Mammary epithelial cell (primary cell): Measurements from ENCODE around the gene SKI.

Source experiments
- EZH2 ChIP-seq: IDR thresholded peaks from 2 replicates; pipeline ENCODE4 v1.6.1; 2012; ENCODE audit warnings: low read length, inconsistent platforms, borderline replicate concordance
- TF ChIP-seq, protein P1 (sequence below), 2 donors: IDR thresholded peaks in 1 of 2; conservative IDR thresholded peaks in 1 of 2; 2 replicates each; pipeline ENCODE4 v1.5.1; 2011 to 2012; ENCODE audit warnings: inconsistent platforms in 2 of 2, low read length in 2 of 2, mild to moderate bottlenecking in 2 of 2, control low read depth in 1 of 2, low read depth in 1 of 2; ENCODE audit not compliant: insufficient read depth in 1 of 2; ENCODE audit errors: extremely low read depth in 1 of 2

DNA sequence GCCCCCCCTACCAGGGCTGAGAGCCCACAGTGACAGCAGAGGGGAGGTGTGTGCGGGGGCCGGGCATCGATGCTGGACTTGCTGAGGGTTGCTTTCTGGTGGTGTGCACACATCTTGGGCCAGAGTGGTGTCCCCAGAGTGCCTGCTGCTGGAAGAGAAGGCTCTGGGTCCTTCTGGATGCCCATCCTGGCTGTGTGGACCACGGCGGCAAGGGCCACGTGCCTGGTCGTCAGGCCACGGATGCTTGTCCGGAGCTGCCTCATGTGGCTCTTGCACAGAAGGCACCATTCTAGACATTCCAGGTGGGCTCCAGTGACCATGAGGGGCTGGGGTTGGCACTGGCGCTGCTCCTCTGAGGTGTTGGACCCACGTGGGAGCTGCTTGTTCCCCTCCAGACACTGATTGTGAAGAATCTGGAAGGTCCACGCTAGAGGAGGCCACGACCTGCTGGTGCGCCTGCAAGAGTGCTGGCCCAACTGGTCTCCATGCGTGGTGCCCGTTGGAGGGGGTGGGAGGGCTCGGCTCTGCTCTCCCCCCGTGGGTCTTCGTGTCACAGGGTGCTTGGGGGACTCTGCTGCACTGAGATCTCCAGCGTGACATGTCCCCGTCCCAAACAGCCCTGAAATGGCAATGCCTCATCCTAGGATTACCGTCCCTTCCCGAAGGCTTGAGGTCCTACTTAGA, 25.8 kb downstream of the SKI start:
- TF ChIP-seq, protein P1, sequence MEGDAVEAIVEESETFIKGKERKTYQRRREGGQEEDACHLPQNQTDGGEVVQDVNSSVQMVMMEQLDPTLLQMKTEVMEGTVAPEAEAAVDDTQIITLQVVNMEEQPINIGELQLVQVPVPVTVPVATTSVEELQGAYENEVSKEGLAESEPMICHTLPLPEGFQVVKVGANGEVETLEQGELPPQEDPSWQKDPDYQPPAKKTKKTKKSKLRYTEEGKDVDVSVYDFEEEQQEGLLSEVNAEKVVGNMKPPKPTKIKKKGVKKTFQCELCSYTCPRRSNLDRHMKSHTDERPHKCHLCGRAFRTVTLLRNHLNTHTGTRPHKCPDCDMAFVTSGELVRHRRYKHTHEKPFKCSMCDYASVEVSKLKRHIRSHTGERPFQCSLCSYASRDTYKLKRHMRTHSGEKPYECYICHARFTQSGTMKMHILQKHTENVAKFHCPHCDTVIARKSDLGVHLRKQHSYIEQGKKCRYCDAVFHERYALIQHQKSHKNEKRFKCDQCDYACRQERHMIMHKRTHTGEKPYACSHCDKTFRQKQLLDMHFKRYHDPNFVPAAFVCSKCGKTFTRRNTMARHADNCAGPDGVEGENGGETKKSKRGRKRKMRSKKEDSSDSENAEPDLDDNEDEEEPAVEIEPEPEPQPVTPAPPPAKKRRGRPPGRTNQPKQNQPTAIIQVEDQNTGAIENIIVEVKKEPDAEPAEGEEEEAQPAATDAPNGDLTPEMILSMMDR (conservative IDR thresholded peaks at IDR 0.05 in 1 of 2, IDR thresholded peaks at IDR 0.05 in 1 of 2; ENCODE audit: extremely low read depth in 1 of 2, insufficient read depth in 1 of 2, low read depth in 1 of 2, low read length in 2 of 2): no peak
- no peak for TF ChIP-seq EZH2
